Ishikawa (cell line): ENCODE data around the gene KIF16B.

Experiments used
- CEBPB ChIP-seq: IDR thresholded peaks from 2 replicates; pipeline ENCODE4 v1.6.1; 2012
- CREB1 ChIP-seq: IDR thresholded peaks from 2 replicates; pipeline ENCODE4 v1.6.1; 2012; ENCODE audit warnings: low read depth
- EGR1 ChIP-seq: IDR thresholded peaks from 2 replicates; pipeline ENCODE4 v1.6.1; 2012
- EP300 ChIP-seq: IDR thresholded peaks from 2 replicates; pipeline ENCODE4 v1.6.1; 2012; ENCODE audit warnings: borderline replicate concordance
- FOXM1 ChIP-seq: IDR thresholded peaks from 2 replicates; pipeline ENCODE4 v1.6.1; 2012; ENCODE audit warnings: low read depth, borderline replicate concordance
- MAX ChIP-seq: IDR thresholded peaks from 2 replicates; pipeline ENCODE4 v1.6.1; 2012
- NFIC ChIP-seq: IDR thresholded peaks from 2 replicates; pipeline ENCODE4 v1.6.1; 2012
- RAD21 ChIP-seq: IDR thresholded peaks from 2 replicates; pipeline ENCODE4 v1.6.1; 2012; ENCODE audit warnings: low read depth
- REST ChIP-seq: IDR thresholded peaks from 2 replicates; pipeline ENCODE4 v1.6.1; 2012; ENCODE audit warnings: low read depth, mild to moderate bottlenecking
- TAF1 ChIP-seq: IDR thresholded peaks from 2 replicates; pipeline ENCODE4 v1.6.1; 2012; ENCODE audit warnings: low read depth, mild to moderate bottlenecking
- TCF12 ChIP-seq: IDR thresholded peaks from 2 replicates; pipeline ENCODE4 v1.6.1; 2012; ENCODE audit warnings: low read depth
- TEAD4 ChIP-seq: IDR thresholded peaks from 2 replicates; pipeline ENCODE4 v1.6.1; 2012
- YY1 ChIP-seq: IDR thresholded peaks from 2 replicates; pipeline ENCODE4 v1.6.1; 2012; ENCODE audit warnings: low read depth
- ZBTB7A ChIP-seq: IDR thresholded peaks from 2 replicates; pipeline ENCODE4 v1.6.1; 2012; ENCODE audit warnings: low read depth
- TF ChIP-seq, protein P1 (sequence below): IDR thresholded peaks from 2 replicates; pipeline ENCODE4 v1.6.1; 2012

Gene KIF16B

DNA sequence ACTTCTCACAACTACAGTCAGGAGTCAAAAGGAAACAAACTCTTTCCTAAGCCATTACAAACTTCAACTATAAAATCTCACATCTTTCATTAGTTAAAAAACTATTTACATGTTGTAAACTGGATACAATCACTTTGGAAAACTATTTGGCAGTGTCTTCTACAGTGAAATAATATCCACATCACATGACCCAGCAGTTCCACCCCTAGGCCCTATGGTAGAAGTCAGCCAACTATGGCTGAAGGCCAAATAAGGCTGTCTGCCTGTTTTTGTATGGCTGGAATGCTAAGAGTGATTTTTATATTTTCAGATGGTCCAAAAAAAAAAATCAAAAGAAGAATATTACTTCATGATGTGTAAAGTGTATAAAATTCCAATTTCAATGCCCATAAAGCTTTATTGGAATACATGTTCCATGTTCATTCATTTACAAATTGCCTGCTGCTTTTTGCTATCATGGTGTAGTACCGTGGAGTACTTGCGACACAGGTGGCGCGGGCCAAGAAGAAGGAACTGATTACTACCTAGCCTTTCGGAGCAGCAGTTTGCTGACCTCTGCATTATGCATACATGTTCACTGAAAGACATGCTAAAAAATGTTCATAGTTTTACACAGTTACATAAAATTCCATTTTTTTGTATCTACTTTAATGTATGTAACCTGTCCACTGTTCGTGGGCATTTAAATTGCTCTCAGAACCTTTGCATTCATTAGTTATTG is 129.0 kb downstream of the KIF16B start:
- TF ChIP-seq FOXM1 (no peak), EGR1 (no peak), EP300 (no peak), TAF1 (no peak), TCF12 (no peak)
- TF ChIP-seq, protein P1, sequence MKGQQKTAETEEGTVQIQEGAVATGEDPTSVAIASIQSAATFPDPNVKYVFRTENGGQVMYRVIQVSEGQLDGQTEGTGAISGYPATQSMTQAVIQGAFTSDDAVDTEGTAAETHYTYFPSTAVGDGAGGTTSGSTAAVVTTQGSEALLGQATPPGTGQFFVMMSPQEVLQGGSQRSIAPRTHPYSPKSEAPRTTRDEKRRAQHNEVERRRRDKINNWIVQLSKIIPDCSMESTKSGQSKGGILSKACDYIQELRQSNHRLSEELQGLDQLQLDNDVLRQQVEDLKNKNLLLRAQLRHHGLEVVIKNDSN: peak; percentile 54

DNA sequence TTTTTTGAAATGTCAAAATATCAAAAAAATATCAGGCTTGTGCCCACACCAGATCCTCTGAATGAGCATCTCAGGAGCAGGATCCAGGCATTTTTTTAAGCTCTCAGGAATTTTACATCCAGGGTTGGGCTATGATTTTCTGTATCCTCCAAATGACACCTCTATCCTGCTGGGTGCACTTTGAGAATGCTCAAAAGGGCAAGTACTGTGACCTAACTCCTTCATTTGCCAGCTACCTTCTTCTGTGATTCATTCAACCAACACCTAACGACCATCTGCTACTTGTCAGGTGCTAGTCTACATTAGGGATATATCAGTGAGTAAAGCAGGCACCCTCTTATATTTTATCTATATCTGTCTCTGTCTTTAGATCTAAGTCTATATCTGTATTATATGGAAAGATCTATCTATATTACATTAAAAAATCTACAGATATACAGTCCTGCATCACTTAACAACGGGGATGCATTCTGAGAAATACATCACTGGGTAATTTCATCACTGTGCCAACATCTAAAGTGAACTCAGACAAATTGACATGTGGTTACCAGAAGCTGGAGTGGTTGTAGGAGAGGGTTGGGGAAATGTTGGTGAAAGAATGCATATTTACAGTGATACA is 131.6 kb downstream of the KIF16B start:
- TF ChIP-seq CREB1: no peak
- no peak for TF ChIP-seq RAD21
- TF ChIP-seq EGR1: no peak
- no peak for TF ChIP-seq ZBTB7A
- no peak for TF ChIP-seq TEAD4
- TF ChIP-seq EP300: no peak
- TF ChIP-seq, protein P1: no peak
- TF ChIP-seq TAF1: no peak
- TF ChIP-seq REST: no peak
- no peak for TF ChIP-seq TCF12
- TF ChIP-seq FOXM1: no peak
- no peak for TF ChIP-seq NFIC
- TF ChIP-seq CEBPB: no peak
- TF ChIP-seq YY1: no peak
- TF ChIP-seq MAX: no peak

DNA sequence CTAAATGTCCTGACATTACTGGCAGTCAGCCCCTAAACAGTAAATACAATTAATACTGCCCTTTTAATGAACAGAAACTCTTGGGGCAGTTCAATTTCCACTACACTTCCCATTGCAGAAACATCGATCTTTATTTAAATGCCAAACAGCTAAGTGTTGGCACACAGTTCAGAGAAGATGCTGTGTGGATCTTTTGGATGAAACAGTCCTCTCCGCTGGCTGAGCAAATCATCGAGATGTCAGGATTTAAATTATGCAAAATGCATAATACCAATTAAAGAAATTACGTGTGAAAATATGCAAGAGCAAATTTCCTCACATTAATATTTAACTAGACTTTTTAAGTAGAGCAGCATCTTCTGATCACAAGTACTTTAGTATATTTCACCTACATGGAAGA is 132.6 kb downstream of the KIF16B start:
- TF ChIP-seq REST: no peak
- no peak for TF ChIP-seq ZBTB7A
- TF ChIP-seq FOXM1: no peak
- TF ChIP-seq, protein P1: no peak
- TF ChIP-seq EP300: no peak
- TF ChIP-seq CREB1: no peak

DNA sequence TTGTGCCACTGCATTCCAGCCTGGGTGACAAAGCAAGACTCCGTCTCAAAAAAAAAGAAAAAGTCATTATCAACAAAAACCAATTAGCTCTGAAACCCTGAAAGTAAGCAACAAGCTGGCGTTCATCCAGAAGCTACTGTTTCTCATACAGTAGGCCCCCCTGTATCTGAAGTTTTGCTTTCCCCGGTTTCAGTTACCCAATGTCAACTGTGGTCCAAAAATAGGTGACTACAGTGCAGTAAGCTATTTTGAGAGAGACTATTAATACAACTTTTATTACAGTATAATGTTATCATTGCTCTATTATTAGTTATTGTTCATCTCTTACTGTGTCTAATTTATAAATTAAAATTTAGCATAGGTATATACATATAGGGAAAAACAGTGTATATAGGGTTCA is 135.1 kb downstream of the KIF16B start:
- no peak for TF ChIP-seq RAD21
- no peak for TF ChIP-seq CEBPB
- no peak for TF ChIP-seq EGR1
- TF ChIP-seq ZBTB7A: no peak
- TF ChIP-seq, protein P1: no peak

- TF ChIP-seq MAX: no peak
- TF ChIP-seq, protein P1: no peak
- TF ChIP-seq TCF12: no peak
- TF ChIP-seq FOXM1: no peak
- no peak for TF ChIP-seq RAD21
- TF ChIP-seq EP300: no peak
- TF ChIP-seq TAF1: no peak
- TF ChIP-seq YY1: no peak
- TF ChIP-seq CREB1: no peak
- no peak for TF ChIP-seq TEAD4
- TF ChIP-seq CEBPB: no peak
Observed at GRCh38 chr20:16437387-16437996, 135.8 kb downstream of the KIF16B start.
